GM12878 (cell line): ENCODE results near the gene APOO. TPM values are rescaled to one million over a fixed set of nuclear protein-coding genes. Genes with fewer than 3 reads are reported as not detected.

Experiments
- ATF2 ChIP-seq: IDR thresholded peaks from 2 replicates; pipeline ENCODE4 v1.6.1; 2012; ENCODE audit warnings: low read length, inconsistent platforms
- ATF7 ChIP-seq: fragments of 450-650 bp; IDR thresholded peaks from 2 replicates; pipeline ENCODE4 v1.6.1; 2016; ENCODE audit warnings: low read depth, mild to moderate bottlenecking
- EED ChIP-seq: sonication (generic); IDR thresholded peaks from 2 replicates; pipeline ENCODE4 v1.6.1; 2016; ENCODE audit warnings: antibody characterized with exemption, low read depth
- EP300 ChIP-seq, 2 experiments: fragments of 150-350 bp in 1 of 2; IDR thresholded peaks; 2 replicates each; pipeline ENCODE4 v1.6.1; 2011 to 2012; ENCODE audit warnings: low read depth in 2 of 2, low read length in 2 of 2, borderline replicate concordance in 1 of 2, improper control_type of control experiment in 1 of 2, inconsistent platforms in 1 of 2; ENCODE audit not compliant: control insufficient read depth in 1 of 2
- FOXM1 ChIP-seq: IDR thresholded peaks from 2 replicates; pipeline ENCODE4 v1.6.1; 2012; ENCODE audit warnings: low read depth, mild to moderate bottlenecking, inconsistent platforms, low read length, moderate library complexity
- HCFC1 ChIP-seq: fragments of 150-350 bp; IDR thresholded peaks from 2 replicates; pipeline ENCODE4 v1.6.1; 2014; ENCODE audit warnings: low read length
- HDAC2 ChIP-seq: fragments of 200-600 bp; sonication (generic); IDR thresholded peaks from 2 replicates; pipeline ENCODE4 v1.6.1; 2017
- JUNB ChIP-seq: IDR thresholded peaks from 2 replicates; pipeline ENCODE4 v1.6.1; 2016; ENCODE audit warnings: antibody characterized with exemption, mild to moderate bottlenecking
- JUND ChIP-seq: IDR thresholded peaks from 2 replicates; pipeline ENCODE4 v1.6.1; 2012; ENCODE audit warnings: low read depth, mild to moderate bottlenecking, low read length, improper control_type of control experiment, moderate library complexity
- MTA3 ChIP-seq: IDR thresholded peaks from 2 replicates; pipeline ENCODE4 v1.6.1; 2012; ENCODE audit warnings: low read length, inconsistent platforms, borderline replicate concordance
- MYC ChIP-seq: IDR thresholded peaks from 2 replicates; pipeline ENCODE4 v1.6.1; 2011; ENCODE audit warnings: mild to moderate bottlenecking, low read length, moderate library complexity, inconsistent platforms; ENCODE audit not compliant: insufficient read depth, insufficient replicate concordance, insufficient read length, severe bottlenecking
- NFXL1 ChIP-seq: fragments of 450-650 bp; IDR thresholded peaks from 2 replicates; pipeline ENCODE4 v1.6.1; 2017; ENCODE audit warnings: antibody characterized with exemption, mild to moderate bottlenecking, borderline replicate concordance
- NFYB ChIP-seq: IDR thresholded peaks from 2 replicates; pipeline ENCODE4 v1.6.1; 2011; ENCODE audit warnings: low read depth, mild to moderate bottlenecking, low read length, improper control_type of control experiment, moderate library complexity; ENCODE audit not compliant: insufficient read depth
- NR2F1 ChIP-seq: fragments of 450-650 bp; conservative IDR thresholded peaks from 2 replicates; pipeline ENCODE4 v1.6.1; 2017; ENCODE audit warnings: mild to moderate bottlenecking
- POLR2A ChIP-seq: IDR thresholded peaks from 2 replicates; pipeline ENCODE4 v1.6.1; 2011; ENCODE audit warnings: low read depth, mild to moderate bottlenecking, low read length
- POU2F2 ChIP-seq: IDR thresholded peaks from 3 replicates; pipeline ENCODE4 v1.6.1; 2011; ENCODE audit warnings: low read depth, mild to moderate bottlenecking, low read length, borderline replicate concordance
- RELA ChIP-seq: fragments of 450-650 bp; IDR thresholded peaks from 2 replicates; pipeline ENCODE4 v1.8.0; 2014; ENCODE audit warnings: borderline replicate concordance; ENCODE audit not compliant: partially characterized antibody
- SMC3 ChIP-seq: IDR thresholded peaks from 2 replicates; pipeline ENCODE4 v1.6.1; 2011; ENCODE audit warnings: low read length, improper control_type of control experiment, borderline replicate concordance
- SUPT20H ChIP-seq: IDR thresholded peaks from 2 replicates; pipeline ENCODE4 v1.6.1; 2011; ENCODE audit warnings: low read depth, mild to moderate bottlenecking, low read length, moderate library complexity, borderline replicate concordance; ENCODE audit not compliant: control insufficient read depth
- TARDBP ChIP-seq: IDR thresholded peaks from 2 replicates; pipeline ENCODE4 v1.6.1; 2016; ENCODE audit warnings: borderline replicate concordance
- TCF12 ChIP-seq: IDR thresholded peaks from 2 replicates; pipeline ENCODE4 v1.6.1; 2011; ENCODE audit warnings: low read depth, mild to moderate bottlenecking, low read length
- YY1 ChIP-seq: IDR thresholded peaks from 2 replicates; pipeline ENCODE4 v1.6.1; 2011; ENCODE audit warnings: low read depth, mild to moderate bottlenecking, low read length
- ZNF217 ChIP-seq: fragments of 450-650 bp; IDR thresholded peaks from 2 replicates; pipeline ENCODE4 v1.6.1; 2017; ENCODE audit warnings: antibody characterized with exemption, mild to moderate bottlenecking
- ZSCAN29 ChIP-seq: fragments of 450-650 bp; IDR thresholded peaks from 2 replicates; pipeline ENCODE4 v1.6.1; 2017; ENCODE audit warnings: mild to moderate bottlenecking, moderate library complexity
- polyA plus RNA-seq, 11 experiments: library from polyadenylated mRNA; depleted of rRNA in 4 of 11; unstranded in 6 of 11; stranded (reverse) in 5 of 11; fragments of >200 nt; fragmentation: Nextera tagmentation in 4 of 11; fragmentation: Illumina TruSeq in 1 of 11; extraction: Ambion mirVana in 4 of 11; extraction: Trizol in 1 of 11; gene quantifications; 1 replicate in 1 of 11; 2 replicates in 10 of 11; pipeline versions ENCODE4 v1.2.1 to v1.2.3, GENCODE V29; 2011 to 2016; ENCODE audit warnings: inconsistent platforms in 2 of 11, missing spikeins in 2 of 11, low read depth in 1 of 11
- total RNA-seq, 4 experiments: library from RNA; depleted of rRNA in 3 of 4; stranded (reverse); fragments of >200 nt in 3 of 4; fragmentation: Illumina TruSeq in 1 of 4; extraction: Trizol in 1 of 4; gene quantifications; 2 replicates each; pipeline versions ENCODE4 v1.2.1 to v1.2.3, GENCODE V29; 2013 to 2021
- TF ChIP-seq, protein P1 (sequence below): IDR thresholded peaks from 2 replicates; pipeline ENCODE4 v1.6.1; 2012; ENCODE audit warnings: mild to moderate bottlenecking, low read depth, low read length
- TF ChIP-seq, protein P2 (sequence below), 3 experiments: IDR thresholded peaks in 2 of 3; conservative IDR thresholded peaks in 1 of 3; 2 replicates each; pipeline ENCODE4 v1.5.1; 2011; ENCODE audit warnings: low read depth in 3 of 3, low read length in 3 of 3, mild to moderate bottlenecking in 3 of 3, control low read depth in 2 of 3, moderate library complexity in 2 of 3, inconsistent platforms in 1 of 3, mixed read lengths in 1 of 3; ENCODE audit not compliant: control insufficient read depth in 2 of 3, insufficient read depth in 1 of 3; ENCODE audit errors: extremely low read depth in 1 of 3

The APOO gene
- total and polyA plus RNA-seq, 10 of the 15 experiments (the other 5 are each of a cell fraction or from before 2014, with no cell fraction given), result 20.7 to 68.7 (median 35.5) TPM

DNA sequence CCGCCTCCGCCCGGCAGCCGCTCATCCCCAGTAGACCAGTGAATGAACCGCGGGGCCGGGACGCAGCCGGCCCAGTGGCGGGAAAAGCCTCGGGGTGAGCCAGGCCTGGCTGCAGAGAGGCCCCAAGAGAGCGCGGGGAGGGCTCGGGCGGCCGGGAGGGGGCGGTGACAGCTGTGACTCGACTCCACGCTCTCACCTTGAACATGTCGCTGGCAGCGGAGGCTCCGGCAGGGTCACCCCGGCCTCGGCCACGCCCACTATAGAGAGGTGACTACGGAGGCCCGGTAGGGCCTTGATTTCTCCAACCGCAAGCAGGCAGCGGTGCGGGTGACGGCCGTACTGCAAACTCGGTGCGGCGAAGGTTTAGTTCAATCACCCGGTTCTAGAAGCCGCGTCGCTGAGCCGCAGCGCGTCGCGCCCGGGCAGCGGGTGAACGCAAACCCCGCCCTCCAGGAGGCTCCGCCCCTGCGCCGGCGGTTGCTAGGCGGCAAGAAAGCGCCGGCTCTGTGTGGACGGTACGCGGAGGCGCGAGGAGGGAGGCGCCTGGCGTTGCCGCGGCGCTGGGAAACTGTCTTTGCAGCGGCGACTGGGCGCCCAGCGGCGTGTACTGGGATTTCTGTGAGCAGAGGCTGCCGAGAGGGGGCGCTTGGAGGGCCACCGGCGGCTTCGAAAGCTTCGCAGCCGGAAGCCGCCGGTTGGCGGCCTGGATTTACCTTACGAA is at the start of gene APOO, which contains the start of gene CXorf58 (continued):
- no peak for TF ChIP-seq NFXL1
- 0 out of 2 replicates have a peak, but pooled peaks have one; percentile 32 for TF ChIP-seq TCF12
- TF ChIP-seq NR2F1, result no peak
- no peak for TF ChIP-seq JUND
- no peak; the same call in 1 of the 2 replicates for TF ChIP-seq FOXM1
- peak; percentile 64; the same call in 1 of the 2 replicates for TF ChIP-seq SMC3
- TF ChIP-seq ZNF217, result no peak
- TF ChIP-seq POLR2A, result peak; percentile 81
- TF ChIP-seq ATF7, result no peak
- peak; percentile 66 for TF ChIP-seq YY1
- TF ChIP-seq MTA3, result no peak
- TF ChIP-seq EED, result 0 out of 2 replicates have a peak, but pooled peaks have one; percentile 13
- TF ChIP-seq NFYB, result no peak
- no peak for TF ChIP-seq RELA
- TF ChIP-seq, protein P1, sequence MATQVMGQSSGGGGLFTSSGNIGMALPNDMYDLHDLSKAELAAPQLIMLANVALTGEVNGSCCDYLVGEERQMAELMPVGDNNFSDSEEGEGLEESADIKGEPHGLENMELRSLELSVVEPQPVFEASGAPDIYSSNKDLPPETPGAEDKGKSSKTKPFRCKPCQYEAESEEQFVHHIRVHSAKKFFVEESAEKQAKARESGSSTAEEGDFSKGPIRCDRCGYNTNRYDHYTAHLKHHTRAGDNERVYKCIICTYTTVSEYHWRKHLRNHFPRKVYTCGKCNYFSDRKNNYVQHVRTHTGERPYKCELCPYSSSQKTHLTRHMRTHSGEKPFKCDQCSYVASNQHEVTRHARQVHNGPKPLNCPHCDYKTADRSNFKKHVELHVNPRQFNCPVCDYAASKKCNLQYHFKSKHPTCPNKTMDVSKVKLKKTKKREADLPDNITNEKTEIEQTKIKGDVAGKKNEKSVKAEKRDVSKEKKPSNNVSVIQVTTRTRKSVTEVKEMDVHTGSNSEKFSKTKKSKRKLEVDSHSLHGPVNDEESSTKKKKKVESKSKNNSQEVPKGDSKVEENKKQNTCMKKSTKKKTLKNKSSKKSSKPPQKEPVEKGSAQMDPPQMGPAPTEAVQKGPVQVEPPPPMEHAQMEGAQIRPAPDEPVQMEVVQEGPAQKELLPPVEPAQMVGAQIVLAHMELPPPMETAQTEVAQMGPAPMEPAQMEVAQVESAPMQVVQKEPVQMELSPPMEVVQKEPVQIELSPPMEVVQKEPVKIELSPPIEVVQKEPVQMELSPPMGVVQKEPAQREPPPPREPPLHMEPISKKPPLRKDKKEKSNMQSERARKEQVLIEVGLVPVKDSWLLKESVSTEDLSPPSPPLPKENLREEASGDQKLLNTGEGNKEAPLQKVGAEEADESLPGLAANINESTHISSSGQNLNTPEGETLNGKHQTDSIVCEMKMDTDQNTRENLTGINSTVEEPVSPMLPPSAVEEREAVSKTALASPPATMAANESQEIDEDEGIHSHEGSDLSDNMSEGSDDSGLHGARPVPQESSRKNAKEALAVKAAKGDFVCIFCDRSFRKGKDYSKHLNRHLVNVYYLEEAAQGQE, result no peak
- no peak for TF ChIP-seq SUPT20H
- no peak for TF ChIP-seq HDAC2
- no peak for TF ChIP-seq POU2F2
- TF ChIP-seq JUNB, result no peak
- TF ChIP-seq EP300 (IDR thresholded peaks at IDR 0.05; ENCODE audit: borderline replicate concordance in 1 of 2, control insufficient read depth in 1 of 2, low read depth in 2 of 2, low read length in 2 of 2), result no peak; a peak in 1 of 4 replicates
- TF ChIP-seq ZSCAN29, result no peak
- TF ChIP-seq, protein P2, sequence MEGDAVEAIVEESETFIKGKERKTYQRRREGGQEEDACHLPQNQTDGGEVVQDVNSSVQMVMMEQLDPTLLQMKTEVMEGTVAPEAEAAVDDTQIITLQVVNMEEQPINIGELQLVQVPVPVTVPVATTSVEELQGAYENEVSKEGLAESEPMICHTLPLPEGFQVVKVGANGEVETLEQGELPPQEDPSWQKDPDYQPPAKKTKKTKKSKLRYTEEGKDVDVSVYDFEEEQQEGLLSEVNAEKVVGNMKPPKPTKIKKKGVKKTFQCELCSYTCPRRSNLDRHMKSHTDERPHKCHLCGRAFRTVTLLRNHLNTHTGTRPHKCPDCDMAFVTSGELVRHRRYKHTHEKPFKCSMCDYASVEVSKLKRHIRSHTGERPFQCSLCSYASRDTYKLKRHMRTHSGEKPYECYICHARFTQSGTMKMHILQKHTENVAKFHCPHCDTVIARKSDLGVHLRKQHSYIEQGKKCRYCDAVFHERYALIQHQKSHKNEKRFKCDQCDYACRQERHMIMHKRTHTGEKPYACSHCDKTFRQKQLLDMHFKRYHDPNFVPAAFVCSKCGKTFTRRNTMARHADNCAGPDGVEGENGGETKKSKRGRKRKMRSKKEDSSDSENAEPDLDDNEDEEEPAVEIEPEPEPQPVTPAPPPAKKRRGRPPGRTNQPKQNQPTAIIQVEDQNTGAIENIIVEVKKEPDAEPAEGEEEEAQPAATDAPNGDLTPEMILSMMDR (IDR thresholded peaks at IDR 0.05 in 2 of 3, conservative IDR thresholded peaks at IDR 0.05 in 1 of 3; ENCODE audit: control insufficient read depth in 2 of 3, extremely low read depth in 1 of 3, insufficient read depth in 1 of 3, low read depth in 3 of 3, low read length in 3 of 3), result peak; percentile 73 to 83 (median 76)
- no peak for TF ChIP-seq ATF2
- 0 out of 2 replicates have a peak, but pooled peaks have one; percentile 6 for TF ChIP-seq HCFC1
- TF ChIP-seq TARDBP, result no peak
- TF ChIP-seq MYC, result no peak
